Ovary (tissue), 9 donors: ENCODE measurements around the gene MGME1. TPM values are rescaled to one million over a fixed set of nuclear protein-coding genes. Genes with fewer than 3 reads are reported as not detected.

ENCODE experiments used
- DNase-seq, 5 donors: peaks; one replicate each; pipeline ENCODE4 v3.0.0-alpha.2; 2019 to 2020
- H3K27ac ChIP-seq, 2 donors: fragments of 200-600 bp; one replicate each; pipeline versions ENCODE4 v1.5.1 to v1.8.0; 2019 to 2022
- H3K27me3 ChIP-seq: fragments of 200-600 bp; one replicate; pipeline ENCODE4 v1.8.0; 2022
- H3K36me3 ChIP-seq: fragments of 200-600 bp; sonication (generic); one replicate; pipeline ENCODE4 v1.5.1; 2019
- H3K4me1 ChIP-seq: one replicate; pipeline ENCODE4 v1.8.1; 2013; ENCODE audit warnings: mild to moderate bottlenecking, moderate library complexity; ENCODE audit not compliant: insufficient read depth
- H3K4me3 ChIP-seq: fragments of 200-600 bp; sonication (generic); one replicate; pipeline ENCODE4 v1.5.1; 2017
- H3K9me3 ChIP-seq, 2 donors: fragments of 200-600 bp in 1 of 2; sonication (generic) in 1 of 2; one replicate each; pipeline versions ENCODE4 v1.5.1 to v1.8.1; 2013 to 2019; ENCODE audit warnings: mild to moderate bottlenecking in 1 of 2, moderate library complexity in 1 of 2
- CTCF ChIP-seq, 3 donors: fragments of 450-650 bp in 2 of 3; fragments of 200-600 bp in 1 of 3; IDR thresholded peaks; one replicate each; pipeline versions ENCODE4 v1.5.1 to v1.8.0; 2016 to 2022; ENCODE audit warnings: antibody characterized with exemption in 3 of 3, mild to moderate bottlenecking in 1 of 3
- EP300 ChIP-seq: sonication (generic); formaldehyde crosslinking; IDR thresholded peaks from one replicate; pipeline ENCODE4 v1.6.1; 2017; ENCODE audit warnings: antibody characterized with exemption
- POLR2A ChIP-seq: fragments of 450-650 bp; IDR thresholded peaks from one replicate; pipeline ENCODE4 v1.6.1; 2017; ENCODE audit warnings: antibody characterized with exemption, mild to moderate bottlenecking, moderate library complexity
- WGBS, 3 donors: extraction: QIAGEN DNeasy Blood & Tissue Kit in 1 of 3; methylation state at CpG; one replicate each; pipeline versions ENCODE4 v1.1.5 to v1.1.7; 2013 to 2017; 5-methylcytosine and 5-hydroxymethylcytosine counted together
- intact Hi-C, 4 donors: fragments of 100-400 bp; cut with DNase I; formaldehyde crosslinking; loops; one replicate each; pipeline versions ENCODE4 v1.11.0 to v1.15.1; 2022 to 2023
- polyA plus RNA-seq, 2 donors: library from polyadenylated mRNA; stranded (reverse); fragments of 200-250 nt in 1 of 2; fragments of 350-450 nt in 1 of 2; fragmentation: Illumina TruSeq in 1 of 2; extraction: RNeasy Lipid Tissue Mini Kit (QIAGEN cat#74804) in 1 of 2; gene quantifications; one replicate each; pipeline ENCODE4 v1.2.3, GENCODE V29; 2013 to 2014
- total RNA-seq, 7 donors: library from RNA; depleted of rRNA in 2 of 7; stranded (reverse); fragments of >200 nt in 2 of 7; fragmentation: NEBNext Ultra II Directional in 3 of 7; extraction: Animal tissue kit (Norgen Biotek cat#: 25700) in 3 of 7; gene quantifications; one replicate each; pipeline versions ENCODE4 v1.1.0 to v1.2.4, GENCODE V29; 2016 to 2023
- donor health status: DM: no; HTN: no; CAD: no; lungs with moderate emphysema.
- donor health status: DM: no; HTN: no; CAD: no.
- donor health status: Bipolar disorder and iron deficiency.
- donor health status: DM: yes; HTN: yes; CAD: no.
- donor health status: DM: no; HTN: no; CAD: no.
- donor health status: DM: yes; HTN: yes; CAD: no.

MGME1 gene
- total and polyA plus RNA-seq, 9 donors, result 5.1 to 11.9 (median 8.3) TPM

DNA sequence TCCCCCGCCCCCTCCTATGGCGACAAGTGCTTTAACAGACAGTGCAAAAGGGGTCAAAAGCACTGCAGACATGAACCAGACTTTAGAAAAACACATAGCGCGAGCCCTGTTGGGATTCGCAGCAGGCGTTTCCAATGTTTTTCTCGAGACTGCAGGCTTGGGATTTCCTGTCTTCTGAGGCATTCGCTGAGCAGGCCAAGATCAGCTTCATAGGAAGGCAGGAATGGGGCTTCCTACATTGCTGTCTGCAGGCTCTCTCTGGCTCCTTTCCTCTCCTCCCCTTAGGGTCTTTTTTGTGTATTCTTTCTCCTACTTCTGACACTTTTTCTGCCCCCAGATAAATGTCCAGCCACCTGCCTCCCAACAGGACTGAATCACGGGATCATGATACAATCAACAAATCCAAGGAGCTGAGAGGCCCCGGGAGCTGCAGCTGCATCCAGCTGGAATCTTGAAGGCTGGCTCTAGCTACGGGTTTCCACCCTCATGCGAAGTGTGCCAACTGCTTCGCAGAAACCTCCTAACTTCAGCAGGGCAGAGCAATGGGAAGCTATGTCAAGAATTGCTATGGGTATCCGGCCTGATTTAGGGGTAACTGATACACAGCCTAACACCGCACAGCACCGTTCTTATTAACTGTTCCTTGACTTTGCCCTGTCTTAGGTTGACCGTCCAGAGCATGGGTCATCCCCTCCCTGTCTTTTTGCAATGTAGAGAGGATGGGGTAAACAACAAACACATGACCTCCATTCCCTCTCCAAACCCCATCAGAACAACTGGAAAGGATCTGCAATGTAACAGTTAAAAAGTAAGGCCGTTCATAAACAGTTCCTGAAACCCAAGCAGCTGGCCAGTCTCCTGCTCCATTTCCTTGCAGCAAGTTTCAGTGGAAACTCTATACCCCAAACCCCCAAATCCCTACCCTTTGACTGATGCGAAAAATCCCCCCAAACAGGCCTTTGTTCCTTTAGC, 31.8 kb upstream of the MGME1 start:
- WGBS, 3 donors, result 1 to 10% (median 5%) methylated on average over 19 of the region's 19 CpGs
- H3K36me3 ChIP-seq, result no peaks in the 10 kb centered on the region
- intact Hi-C loops, result loop anchor here in 1 of 4 donors (5.0 kb wide), 1 partner anchor 40 kb away; no protein-coding TSS in a partner anchor
- TF ChIP-seq POLR2A (no peak), EP300 (no peak), CTCF (IDR thresholded peaks at IDR 0.05) (no peak)
- H3K27ac ChIP-seq, result peak overlapping the region; percentile 15 to 50
- H3K4me1 ChIP-seq, result peaks cover 20% of the 10 kb centered on the region
- no peaks in the 10 kb centered on the region for H3K27me3 ChIP-seq
- peak; percentile 63 to 73 (median 69) for DNase-seq
- H3K4me3 ChIP-seq, result no peak overlapping the region
- no peaks in the 10 kb centered on the region for H3K9me3 ChIP-seq

GRCh38 chr20:17938871-17939619, 29.8 kb upstream of the MGME1 start:
- Histone ChIP-seq H3K4me3 (no peak overlapping the region), H3K9me3 (no peaks in the 10 kb centered on the region), H3K27ac (no peak overlapping the region), H3K4me1 (peaks cover 20% of the 10 kb centered on the region), H3K27me3 (no peaks in the 10 kb centered on the region), H3K36me3 (no peaks in the 10 kb centered on the region)
- DNase-seq, result peak; percentile 62 to 79 (median 73)
- intact Hi-C loops, result loop anchor here in 1 of 4 donors (5.0 kb wide), 1 partner anchor 42 kb away; no protein-coding TSS in a partner anchor
- TF ChIP-seq CTCF (IDR thresholded peaks at IDR 0.05), result peak; percentile 76 to 83 (median 82)
- TF ChIP-seq POLR2A, result no peak
- 18 to 22% (median 20%) methylated on average over 13 of the region's 13 CpGs for WGBS, 3 donors

DNA sequence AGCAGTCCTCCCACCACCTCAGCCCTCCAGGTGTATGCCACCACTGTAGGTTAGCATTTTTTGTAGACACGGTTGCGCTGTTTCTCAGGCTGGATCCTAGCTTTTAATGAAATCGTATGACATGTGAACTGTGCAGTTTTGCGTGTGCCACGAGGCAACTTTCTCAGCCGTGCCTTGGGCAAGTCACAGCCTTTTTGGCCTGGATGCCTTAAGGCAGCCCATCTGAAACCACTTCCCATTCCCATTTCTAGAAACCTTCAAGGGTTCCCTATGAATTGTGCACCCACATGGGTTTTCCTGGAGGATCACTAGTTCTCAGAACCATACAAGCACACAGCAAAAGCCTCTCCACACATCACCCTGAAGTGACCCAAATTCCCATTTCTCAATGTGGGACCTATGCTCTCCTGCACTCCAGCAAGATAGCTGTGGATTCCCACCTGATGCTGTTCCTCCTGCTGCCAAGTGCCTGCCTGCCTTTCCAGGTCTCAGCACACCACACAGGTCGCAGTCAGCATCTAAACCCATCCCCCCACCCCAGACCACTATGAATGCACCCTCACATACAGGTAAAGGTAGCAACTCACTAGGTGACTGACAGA, 29.1 kb upstream of the MGME1 start:
- no peak for DNase-seq
- no peaks in the 10 kb centered on the region for H3K9me3 ChIP-seq
- H3K27me3 ChIP-seq, result no peaks in the 10 kb centered on the region
- no peak overlapping the region for H3K4me3 ChIP-seq
- TF ChIP-seq POLR2A (no peak), CTCF (IDR thresholded peaks at IDR 0.05) (no peak), EP300 (no peak)
- intact Hi-C loops, result loop anchor here in 1 of 4 donors (5.0 kb wide), 1 partner anchor 42 kb away; no protein-coding TSS in a partner anchor
- peaks cover 20% of the 10 kb centered on the region for H3K4me1 ChIP-seq
- 57 to 69% (median 61%) methylated on average over 7 of the region's 7 CpGs for WGBS, 3 donors
- H3K36me3 ChIP-seq, result no peaks in the 10 kb centered on the region
- no peak overlapping the region for H3K27ac ChIP-seq

DNA sequence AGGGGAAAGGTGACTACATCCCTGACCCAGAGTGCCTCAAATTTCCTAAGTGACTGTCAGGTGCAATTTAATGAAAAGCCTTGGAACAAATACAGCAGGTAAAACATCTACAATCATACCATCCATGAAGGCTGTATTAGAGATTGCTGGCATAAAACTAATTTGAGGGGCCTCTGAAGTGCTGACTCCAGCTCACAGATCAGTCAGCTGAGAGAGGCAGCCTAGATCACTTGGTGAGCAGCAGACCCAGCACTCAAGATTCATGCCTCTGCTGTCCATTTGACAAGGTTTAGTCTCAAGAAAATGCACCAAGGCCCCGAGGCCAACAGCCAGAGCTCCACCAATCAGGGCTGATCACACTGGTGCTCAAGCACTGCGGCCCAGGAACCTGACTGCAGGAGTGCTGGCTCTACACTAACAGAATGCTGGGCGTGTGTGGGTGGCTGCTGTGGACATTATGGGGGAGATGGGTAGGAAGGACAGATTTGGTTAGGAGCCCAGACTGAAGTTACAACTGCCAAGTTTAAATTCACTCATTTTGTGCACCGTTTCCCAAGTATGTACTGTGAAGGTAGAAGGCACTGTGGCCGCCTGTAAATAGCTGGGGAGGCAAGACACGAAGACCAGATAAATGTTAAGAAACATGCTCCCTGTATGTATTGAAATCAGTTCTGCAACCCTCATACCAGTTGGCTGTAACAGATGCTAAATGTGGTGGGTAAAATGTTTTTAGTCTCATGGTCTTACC, 28.4 kb upstream of the MGME1 start:
- H3K27me3 ChIP-seq, result no peaks in the 10 kb centered on the region
- H3K4me1 ChIP-seq, result peaks cover 20% of the 10 kb centered on the region
- no peaks in the 10 kb centered on the region for H3K36me3 ChIP-seq
- no peak overlapping the region for H3K4me3 ChIP-seq
- 21 to 35% (median 28%) methylated on average over 6 of the region's 6 CpGs for WGBS, 3 donors
- no peaks in the 10 kb centered on the region for H3K9me3 ChIP-seq
- TF ChIP-seq EP300 (no peak), CTCF (IDR thresholded peaks at IDR 0.05) (no peak), POLR2A (no peak)
- intact Hi-C loops, result no loop called here
- H3K27ac ChIP-seq, result no peak overlapping the region
- peak in 1 of 5 donors; percentile 31 for DNase-seq
